ENCODE data around the gene GAST. TPM values are rescaled to one million over a fixed set of nuclear protein-coding genes. Genes with fewer than 3 reads are reported as not detected.

The GAST gene
- total and polyA plus RNA-seq, 9 of the 15 experiments (the other 6 are each of a cell fraction or from before 2014, with no cell fraction given): not detected

DNA sequence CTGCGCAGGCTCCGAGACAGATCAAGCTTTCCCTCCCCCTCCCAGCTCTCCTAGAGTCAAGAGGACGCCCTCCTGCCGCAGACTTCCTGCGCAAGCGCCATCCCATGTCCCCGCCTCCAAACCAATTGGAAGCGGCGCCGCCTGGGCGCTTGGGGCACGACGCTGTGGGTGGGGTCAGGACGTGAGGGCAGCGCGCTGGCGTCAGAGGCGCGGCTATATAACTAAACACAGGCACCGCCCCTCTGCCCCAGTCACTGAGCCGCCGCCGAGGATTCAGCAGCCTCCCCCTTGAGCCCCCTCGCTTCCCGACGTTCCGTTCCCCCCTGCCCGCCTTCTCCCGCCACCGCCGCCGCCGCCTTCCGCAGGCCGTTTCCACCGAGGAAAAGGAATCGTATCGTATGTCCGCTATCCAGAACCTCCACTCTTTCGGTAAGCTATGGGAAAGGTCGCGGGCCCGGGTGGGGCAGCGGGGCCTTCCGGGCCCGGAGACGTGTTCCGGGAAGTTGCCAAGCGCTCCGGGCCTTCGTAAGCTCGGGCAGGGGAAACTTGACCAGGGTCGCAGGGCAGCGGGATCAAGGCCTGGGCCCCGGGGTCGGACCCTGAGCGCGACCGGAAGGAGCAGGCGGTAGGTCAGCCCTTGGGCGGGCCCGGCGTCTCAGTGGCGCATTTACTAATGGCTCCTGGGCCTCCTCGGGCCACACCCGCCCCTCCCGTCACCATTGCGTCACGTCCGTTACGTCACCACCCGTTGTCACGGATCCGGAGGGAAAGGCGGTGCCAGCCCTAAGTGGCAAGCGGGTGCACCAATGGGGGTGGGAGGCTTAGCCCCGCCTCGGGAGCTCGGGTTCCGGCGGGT is 23.3 kb upstream of the GAST start, which contains the start of gene EIF1 (continued):
- TF ChIP-seq E2F5 (CRISPR knock-in tag; IDR thresholded peaks at IDR 0.05) (no peak; the same call in 1 of the 2 replicates), GTF3C2 (IDR thresholded peaks at IDR 0.05; ENCODE audit: borderline replicate concordance, extremely low read depth, insufficient read length) (no peak), NFYB (IDR thresholded peaks at IDR 0.05; ENCODE audit: extremely low read depth, insufficient read length) (peak; percentile 83), SIX5 (IDR thresholded peaks at IDR 0.05; ENCODE audit: borderline replicate concordance in 1 of 2, insufficient read depth in 1 of 2, low read depth in 1 of 2, low read length in 2 of 2) (0 out of 4 replicates have a peak, but pooled peaks of 1 of the 2 experiments have one; percentile 5), ZNF347 (CRISPR knock-in tag; IDR thresholded peaks at IDR 0.05; ENCODE audit: low read depth) (0 out of 2 replicates have a peak, but pooled peaks have one; percentile 50), NCOA2 (IDR thresholded peaks at IDR 0.05; ENCODE audit: partially characterized antibody in 2 of 2) (no peak), TCF15 (CRISPR knock-in tag; IDR thresholded peaks at IDR 0.05) (0 out of 2 replicates have a peak, but pooled peaks have one; percentile 26), REST (IDR thresholded peaks at IDR 0.05; ENCODE audit: borderline replicate concordance) (no peak), REST (CRISPR knock-in tag; IDR thresholded peaks at IDR 0.05; ENCODE audit: low read depth) (no peak), TCF7 (IDR thresholded peaks at IDR 0.05; ENCODE audit: borderline replicate concordance) (no peak; the same call in 1 of the 2 replicates)
